ENCODE measurements around the gene DNAH2.

DNA sequence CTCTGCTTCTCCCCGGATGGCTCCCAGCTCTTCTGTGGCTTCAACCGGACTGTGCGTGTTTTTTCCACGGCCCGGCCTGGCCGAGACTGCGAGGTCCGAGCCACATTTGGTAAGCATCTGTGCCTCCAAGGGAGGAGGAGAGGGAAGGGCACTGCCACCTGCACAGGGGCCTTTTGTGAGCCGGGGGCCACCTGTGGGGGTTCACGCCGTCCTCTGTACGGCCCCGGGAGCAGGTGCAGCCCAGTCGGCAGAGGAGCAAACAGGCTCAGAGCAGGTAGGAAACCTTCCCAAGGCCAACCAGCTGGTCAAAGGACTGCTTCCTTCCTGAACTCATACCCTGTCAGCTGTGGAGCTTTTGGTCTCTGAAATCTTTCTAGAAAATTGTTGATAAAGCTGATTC is 15.9 kb upstream of the DNAH2 start:
- no peak for TF ChIP-seq POLR2A (IDR thresholded peaks at IDR 0.05)
- TF ChIP-seq CTCF (IDR thresholded peaks at IDR 0.05): no peak
